Psoas muscle (tissue), 8 donors: ENCODE data around the gene RAC3. TPM values are rescaled to one million over a fixed set of nuclear protein-coding genes. Genes with fewer than 3 reads are reported as not detected.

Experiments used
- ATAC-seq, 4 donors: fragments of 200-7000 bp; cut with Tn5 transposase; one replicate each; pipeline ENCODE4 v1.9.1; 2020; ENCODE audit warnings: moderate library complexity in 3 of 4, mild to moderate bottlenecking in 2 of 4
- DNase-seq, 2 donors: peaks; one replicate each; pipeline ENCODE4 v3.0.0-alpha.2; 2020
- H3K27ac ChIP-seq: fragments of 200-600 bp; one replicate; pipeline ENCODE4 v1.8.0; 2022
- H3K27me3 ChIP-seq, 3 donors: fragments of 200-600 bp in 1 of 3; one replicate each; pipeline versions ENCODE4 v1.6.1 to v1.8.0; 2013 to 2022; ENCODE audit warnings: low read length in 2 of 3, mild to moderate bottlenecking in 2 of 3, moderate library complexity in 1 of 3; ENCODE audit not compliant: insufficient read depth in 3 of 3
- H3K36me3 ChIP-seq, 2 donors: fragments of 200-600 bp in 1 of 2; one replicate each; pipeline versions ENCODE4 v1.6.1 to v1.8.0; 2013 to 2022; ENCODE audit warnings: low read depth in 1 of 2, mild to moderate bottlenecking in 1 of 2, moderate library complexity in 1 of 2; ENCODE audit not compliant: insufficient read depth in 1 of 2
- H3K4me1 ChIP-seq: fragments of 200-600 bp; one replicate; pipeline ENCODE4 v1.8.0; 2022
- H3K4me3 ChIP-seq: fragments of 200-600 bp; one replicate; pipeline ENCODE4 v1.8.0; 2022; ENCODE audit warnings: mild to moderate bottlenecking
- H3K9me3 ChIP-seq: fragments of 200-600 bp; one replicate; pipeline ENCODE4 v1.8.0; 2022
- WGBS, 3 donors: extraction: QIAGEN DNeasy Blood & Tissue Kit; methylation state at CpG; one replicate each; pipeline versions ENCODE4 v1.1.6 to v1.1.7; 2013; 5-methylcytosine and 5-hydroxymethylcytosine counted together
- intact Hi-C, 2 donors: fragments of 100-400 bp; cut with DNase I; formaldehyde crosslinking; loops; one replicate each; pipeline versions ENCODE4 v1.11.0 to v1.14.2; 2022
- polyA plus RNA-seq, 3 donors: library from polyadenylated mRNA; stranded (reverse); fragments of 200-250 nt; gene quantifications; one replicate each; pipeline ENCODE4 v1.2.3, GENCODE V29; 2013
- total RNA-seq, 4 donors: library from RNA; stranded (reverse); fragmentation: NEBNext Ultra II Directional in 2 of 4; extraction: Animal tissue kit (Norgen Biotek cat#: 25700) in 2 of 4; gene quantifications; one replicate each; pipeline versions ENCODE4 v1.2.1 to v1.2.4, GENCODE V29; 2021 to 2023
- TF ChIP-seq, protein P1 (sequence below): fragments of 200-600 bp; IDR thresholded peaks from one replicate; pipeline ENCODE4 v1.8.0; 2022; ENCODE audit warnings: antibody characterized with exemption
- donor health status: healthy with polysubstance abuse.
- donor health status: DM: no; HTN: no; CAD: no; lungs with moderate emphysema.
- donor health status: Bipolar disorder and iron deficiency.
- donor health status: healthy.
- donor health status: DM: yes; HTN: yes; CAD: no.
- donor health status: DM: no; HTN: no; CAD: no.
- donor health status: DM: no; HTN: no; CAD: no.
- donor health status: DM: yes; HTN: yes; CAD: no.

RAC3 gene
- total and polyA plus RNA-seq, 7 donors: 0.05 to 0.83 TPM; not detected in 5

DNA sequence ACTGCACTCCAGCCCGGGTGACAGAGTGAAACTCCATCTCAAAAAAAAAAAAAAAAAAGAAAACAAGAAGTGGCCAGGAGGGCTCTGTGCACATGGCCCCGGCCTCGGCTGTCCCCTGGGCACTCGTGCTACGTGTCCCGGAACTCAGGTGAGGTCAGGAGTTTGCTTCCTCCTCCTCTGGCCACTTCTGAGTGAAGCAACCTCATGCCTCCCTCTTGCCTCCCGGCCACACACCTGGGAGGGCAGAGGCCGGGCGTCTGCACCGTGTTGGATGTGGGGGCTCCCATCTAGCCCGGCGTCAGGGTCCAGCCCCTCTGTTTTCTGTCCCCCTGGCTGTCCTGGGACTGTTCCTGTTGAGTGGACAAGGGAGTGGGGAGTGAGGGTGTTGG, 31.9 kb upstream of the RAC3 start:
- H3K27ac ChIP-seq: no peak overlapping the region
- WGBS, 3 donors: 79 to 93% (median 80%) methylated on average over 11 to 12 of the region's 12 CpGs
- no peaks in the 10 kb centered on the region for H3K9me3 ChIP-seq
- TF ChIP-seq, protein P1, sequence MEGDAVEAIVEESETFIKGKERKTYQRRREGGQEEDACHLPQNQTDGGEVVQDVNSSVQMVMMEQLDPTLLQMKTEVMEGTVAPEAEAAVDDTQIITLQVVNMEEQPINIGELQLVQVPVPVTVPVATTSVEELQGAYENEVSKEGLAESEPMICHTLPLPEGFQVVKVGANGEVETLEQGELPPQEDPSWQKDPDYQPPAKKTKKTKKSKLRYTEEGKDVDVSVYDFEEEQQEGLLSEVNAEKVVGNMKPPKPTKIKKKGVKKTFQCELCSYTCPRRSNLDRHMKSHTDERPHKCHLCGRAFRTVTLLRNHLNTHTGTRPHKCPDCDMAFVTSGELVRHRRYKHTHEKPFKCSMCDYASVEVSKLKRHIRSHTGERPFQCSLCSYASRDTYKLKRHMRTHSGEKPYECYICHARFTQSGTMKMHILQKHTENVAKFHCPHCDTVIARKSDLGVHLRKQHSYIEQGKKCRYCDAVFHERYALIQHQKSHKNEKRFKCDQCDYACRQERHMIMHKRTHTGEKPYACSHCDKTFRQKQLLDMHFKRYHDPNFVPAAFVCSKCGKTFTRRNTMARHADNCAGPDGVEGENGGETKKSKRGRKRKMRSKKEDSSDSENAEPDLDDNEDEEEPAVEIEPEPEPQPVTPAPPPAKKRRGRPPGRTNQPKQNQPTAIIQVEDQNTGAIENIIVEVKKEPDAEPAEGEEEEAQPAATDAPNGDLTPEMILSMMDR: no peak
- H3K4me1 ChIP-seq: peaks cover 62% of the 10 kb centered on the region
- ATAC-seq (no peak), DNase-seq (no peak)
- H3K27me3 ChIP-seq: no peaks in the 10 kb centered on the region
- intact Hi-C loops: no loop called here
- peaks cover 0 to 13% of the 10 kb centered on the region in 2 donors for H3K36me3 ChIP-seq
- no peak overlapping the region for H3K4me3 ChIP-seq

DNA sequence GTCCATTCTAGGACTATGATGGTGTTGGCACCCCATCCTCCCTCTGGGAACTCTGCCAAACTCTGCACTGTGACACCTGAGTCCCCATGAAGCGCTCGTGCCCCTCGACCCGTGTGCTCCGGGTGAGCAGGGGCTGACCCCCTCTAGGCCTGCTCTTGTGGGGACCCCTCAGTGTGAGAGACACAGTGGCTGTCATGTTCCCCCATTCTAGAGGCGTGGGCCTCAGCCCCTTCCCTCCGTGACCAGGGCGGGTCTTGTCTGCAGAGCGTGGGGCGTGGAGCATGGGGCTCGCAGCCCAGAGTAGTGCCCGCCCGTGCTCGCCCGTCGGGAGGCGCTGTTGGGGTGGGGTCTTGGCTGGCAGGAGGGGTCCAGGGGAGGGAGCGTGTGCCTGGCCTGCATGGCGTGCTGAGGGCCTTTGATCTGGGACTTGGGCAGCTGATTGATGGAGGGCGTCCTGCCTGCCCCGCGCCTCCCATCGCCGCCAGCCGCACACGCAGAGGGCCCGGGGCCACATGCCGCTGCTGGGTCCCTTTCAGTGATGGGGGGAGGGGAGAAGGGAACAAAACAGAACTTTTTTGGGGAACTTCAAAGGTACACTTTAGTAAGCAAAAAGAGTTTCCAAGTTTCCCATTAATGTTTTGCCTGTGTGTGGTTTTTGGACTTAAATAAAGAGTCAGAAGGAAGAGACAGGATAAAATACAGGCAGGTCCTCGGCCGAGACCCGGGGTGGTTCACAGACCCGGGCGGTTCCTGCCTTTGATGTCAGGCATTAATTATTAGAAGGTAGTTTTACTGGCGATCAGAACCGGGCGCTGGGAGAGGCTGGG, 31.3 kb upstream of the RAC3 start:
- ATAC-seq: no peak
- H3K4me1 ChIP-seq: peaks cover 62% of the 10 kb centered on the region
- no peaks in the 10 kb centered on the region for H3K9me3 ChIP-seq
- no peak overlapping the region for H3K4me3 ChIP-seq
- intact Hi-C loops: loop anchor here (5.0 kb wide), 2 partner anchors 33 to 38 kb away; partner anchors contain the start of gene NOTUM (in 1 of the 2)
- H3K27ac ChIP-seq: peak overlapping the region; percentile 75
- no peak for DNase-seq
- TF ChIP-seq, protein P1: no peak
- H3K36me3 ChIP-seq: peaks cover 0 to 13% of the 10 kb centered on the region in 2 donors
- WGBS, 3 donors: 74 to 87% (median 78%) methylated on average over 36 of the region's 36 CpGs
- H3K27me3 ChIP-seq: no peaks in the 10 kb centered on the region

DNA sequence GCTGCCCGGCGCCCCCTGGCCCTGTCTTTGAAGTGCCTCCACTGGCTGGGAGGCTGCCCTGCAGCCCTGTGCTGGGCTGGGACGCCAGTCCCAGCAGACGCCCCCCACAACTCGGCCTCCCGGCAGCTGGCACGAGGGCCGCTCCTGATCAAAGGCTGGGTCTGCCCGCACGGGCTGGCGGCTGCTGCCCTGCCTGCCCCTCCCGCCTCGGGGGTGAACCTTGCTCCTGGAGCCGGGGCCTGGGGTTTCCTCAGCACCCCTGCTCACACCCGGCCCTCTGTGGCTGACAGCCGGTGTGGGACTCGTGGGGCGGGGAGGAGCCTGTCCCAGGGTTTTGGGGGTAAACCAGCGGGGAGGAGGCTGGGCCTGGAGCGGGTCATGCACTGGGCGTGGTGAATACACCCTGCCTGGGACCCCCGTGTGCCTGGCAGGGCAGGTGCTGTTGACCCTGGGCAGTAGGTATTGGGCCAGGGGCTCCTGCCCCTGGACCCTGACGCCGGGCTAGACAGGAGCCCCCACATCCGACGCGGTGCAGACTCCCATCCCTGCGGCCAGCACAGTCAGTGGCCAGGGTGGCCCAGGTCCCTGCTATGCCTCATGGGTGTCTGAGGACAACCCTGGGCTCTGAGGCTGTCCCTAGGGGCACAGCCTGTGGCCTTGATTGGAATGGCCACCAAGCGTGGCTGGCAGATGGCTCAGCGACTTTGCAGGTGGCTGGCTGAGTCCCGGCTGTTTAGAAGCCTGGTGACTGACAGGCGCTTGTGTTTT, 30.5 kb upstream of the RAC3 start:
- WGBS, 3 donors: 36 to 67% (median 52%) methylated on average over 22 to 32 of the region's 32 CpGs
- H3K4me1 ChIP-seq: peaks cover 68% of the 10 kb centered on the region
- H3K27ac ChIP-seq: peak overlapping the region; percentile 75
- TF ChIP-seq, protein P1: no peak
- ATAC-seq: peak; percentile 72 to 85 (median 77)
- H3K4me3 ChIP-seq: no peak overlapping the region
- peaks cover 0 to 11% of the 10 kb centered on the region in 2 donors for H3K36me3 ChIP-seq
- no peaks in the 10 kb centered on the region for H3K9me3 ChIP-seq
- intact Hi-C loops: loop anchor here (5.0 kb wide), 2 partner anchors 34 to 39 kb away; partner anchors contain the start of gene NOTUM (in 1 of the 2)
- H3K27me3 ChIP-seq: no peaks in the 10 kb centered on the region
- DNase-seq: peak in 1 of 2 donors; percentile 87

DNA sequence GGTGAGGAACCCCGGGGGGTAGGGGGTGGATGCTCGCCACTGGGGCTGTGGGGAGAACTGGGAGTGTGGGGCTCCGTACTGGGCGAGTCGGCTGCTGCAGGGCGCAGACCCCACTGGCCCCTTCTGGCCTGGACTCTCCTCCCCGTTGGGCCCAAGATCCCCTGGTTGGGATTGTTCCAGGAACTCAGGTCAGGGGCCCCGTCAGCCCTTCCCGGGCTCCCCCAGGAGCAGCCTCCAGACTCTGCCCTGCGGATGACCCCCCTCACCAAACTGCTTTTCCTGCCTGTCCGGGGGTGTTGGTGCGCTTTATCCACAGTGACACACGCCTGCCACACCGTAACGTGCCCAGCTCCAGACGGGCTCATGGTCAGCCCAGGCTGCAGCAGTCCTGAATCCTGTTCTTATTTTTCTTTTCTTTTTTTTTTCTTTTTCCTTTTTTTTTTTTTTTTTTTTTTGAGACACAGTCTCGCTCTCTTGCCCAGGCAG, 29.9 kb upstream of the RAC3 start:
- intact Hi-C loops: loop anchor here (5.0 kb wide), 2 partner anchors 34 to 39 kb away; partner anchors contain the start of gene NOTUM (in 1 of the 2)
- Histone ChIP-seq H3K36me3 (peaks cover 0 to 5% of the 10 kb centered on the region in 2 donors), H3K27me3 (no peaks in the 10 kb centered on the region), H3K9me3 (no peaks in the 10 kb centered on the region), H3K4me1 (peaks cover 68% of the 10 kb centered on the region), H3K4me3 (no peak overlapping the region), H3K27ac (peak overlapping the region; percentile 75)
- DNase-seq (no peak), ATAC-seq (peak in 3 of 4 donors; percentile 25 to 43 (median 36))
- 27 to 46% (median 31%) methylated on average over 17 of the region's 17 CpGs for WGBS, 3 donors
- TF ChIP-seq, protein P1: no peak
